ENCODE results near the gene MOB3B. TPM values are rescaled to one million over a fixed set of nuclear protein-coding genes. Genes with fewer than 3 reads are reported as not detected.

MOB3B gene
- total RNA-seq (2021; fragmentation: NEBNext Ultra II Directional; extraction: Animal tissue kit (Norgen Biotek cat#: 25700)): not detected
- long read RNA-seq: 0 reads

DNA sequence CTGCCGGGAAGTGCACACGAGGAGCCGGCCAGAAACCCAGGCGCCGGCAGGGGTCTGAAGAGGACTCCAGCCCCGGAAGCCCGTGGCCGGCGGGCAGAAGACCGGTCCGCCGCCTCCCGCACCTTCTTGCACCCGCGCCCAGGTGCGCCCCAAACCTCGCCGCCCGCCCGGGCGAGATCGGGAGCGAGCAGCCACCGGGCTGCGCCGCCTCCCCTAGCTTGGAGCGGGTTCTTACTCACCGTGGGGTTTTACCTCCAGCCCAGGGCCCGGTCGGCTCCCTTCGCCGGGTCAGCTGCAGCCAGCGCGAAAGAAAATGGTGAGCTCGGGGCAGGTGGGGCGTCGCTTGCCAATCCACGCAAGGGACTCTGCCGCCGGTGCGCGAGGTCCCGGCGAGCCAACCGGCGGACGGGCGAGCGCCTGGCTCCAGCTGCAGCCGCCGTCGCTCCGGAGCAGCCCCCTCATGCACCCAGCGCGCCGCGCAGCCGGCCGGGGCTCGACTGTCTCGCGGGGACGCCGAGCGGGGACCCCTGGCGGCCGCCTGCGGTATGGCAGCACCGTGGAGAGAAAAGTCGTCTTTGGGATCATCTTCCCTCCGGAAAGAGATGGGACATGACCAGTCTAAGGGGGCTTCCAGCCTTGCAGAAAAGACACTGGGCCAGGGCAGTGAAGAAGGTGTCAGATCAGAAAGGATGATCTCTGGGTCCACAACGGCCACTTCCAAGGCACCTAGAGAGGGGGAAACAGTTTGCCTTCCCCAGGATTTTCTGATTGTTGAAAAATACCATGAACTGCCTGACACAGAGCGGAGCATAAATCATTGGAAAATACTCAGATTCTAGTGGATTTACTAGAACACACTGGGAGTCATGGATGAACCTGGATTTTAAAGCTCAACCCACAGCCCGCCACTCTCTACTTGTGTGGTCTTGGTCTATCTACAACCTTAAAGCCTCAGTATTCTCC, at the start of gene MOB3B:
Gene MOB3B (minus strand): TSS at position 499 of the 963 bp plus-strand sequence. CDS start 74,264 bp downstream, outside the sequence.
- Mint-ChIP-seq H3K9me3 (no peaks in the 10 kb centered on the region), H3K4me1 (ENCODE audit: low read depth) (peaks cover 5% of the 10 kb centered on the region; the same call in 1 of the 2 replicates), H3K4me3 (peak within 1 kb of the TSS; percentile 76), H3K27ac (no peak within 1 kb of the TSS), H3K27me3 (ENCODE audit: insufficient read depth) (peaks cover 44% of the 10 kb centered on the region), H3K36me3 (ENCODE audit: low read depth) (no peaks in the 10 kb centered on the region)
- DNase-seq: peak; percentile 41
- TF ChIP-seq, protein P1, sequence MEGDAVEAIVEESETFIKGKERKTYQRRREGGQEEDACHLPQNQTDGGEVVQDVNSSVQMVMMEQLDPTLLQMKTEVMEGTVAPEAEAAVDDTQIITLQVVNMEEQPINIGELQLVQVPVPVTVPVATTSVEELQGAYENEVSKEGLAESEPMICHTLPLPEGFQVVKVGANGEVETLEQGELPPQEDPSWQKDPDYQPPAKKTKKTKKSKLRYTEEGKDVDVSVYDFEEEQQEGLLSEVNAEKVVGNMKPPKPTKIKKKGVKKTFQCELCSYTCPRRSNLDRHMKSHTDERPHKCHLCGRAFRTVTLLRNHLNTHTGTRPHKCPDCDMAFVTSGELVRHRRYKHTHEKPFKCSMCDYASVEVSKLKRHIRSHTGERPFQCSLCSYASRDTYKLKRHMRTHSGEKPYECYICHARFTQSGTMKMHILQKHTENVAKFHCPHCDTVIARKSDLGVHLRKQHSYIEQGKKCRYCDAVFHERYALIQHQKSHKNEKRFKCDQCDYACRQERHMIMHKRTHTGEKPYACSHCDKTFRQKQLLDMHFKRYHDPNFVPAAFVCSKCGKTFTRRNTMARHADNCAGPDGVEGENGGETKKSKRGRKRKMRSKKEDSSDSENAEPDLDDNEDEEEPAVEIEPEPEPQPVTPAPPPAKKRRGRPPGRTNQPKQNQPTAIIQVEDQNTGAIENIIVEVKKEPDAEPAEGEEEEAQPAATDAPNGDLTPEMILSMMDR (IDR thresholded peaks at IDR 0.05): peak; percentile 98

DNA sequence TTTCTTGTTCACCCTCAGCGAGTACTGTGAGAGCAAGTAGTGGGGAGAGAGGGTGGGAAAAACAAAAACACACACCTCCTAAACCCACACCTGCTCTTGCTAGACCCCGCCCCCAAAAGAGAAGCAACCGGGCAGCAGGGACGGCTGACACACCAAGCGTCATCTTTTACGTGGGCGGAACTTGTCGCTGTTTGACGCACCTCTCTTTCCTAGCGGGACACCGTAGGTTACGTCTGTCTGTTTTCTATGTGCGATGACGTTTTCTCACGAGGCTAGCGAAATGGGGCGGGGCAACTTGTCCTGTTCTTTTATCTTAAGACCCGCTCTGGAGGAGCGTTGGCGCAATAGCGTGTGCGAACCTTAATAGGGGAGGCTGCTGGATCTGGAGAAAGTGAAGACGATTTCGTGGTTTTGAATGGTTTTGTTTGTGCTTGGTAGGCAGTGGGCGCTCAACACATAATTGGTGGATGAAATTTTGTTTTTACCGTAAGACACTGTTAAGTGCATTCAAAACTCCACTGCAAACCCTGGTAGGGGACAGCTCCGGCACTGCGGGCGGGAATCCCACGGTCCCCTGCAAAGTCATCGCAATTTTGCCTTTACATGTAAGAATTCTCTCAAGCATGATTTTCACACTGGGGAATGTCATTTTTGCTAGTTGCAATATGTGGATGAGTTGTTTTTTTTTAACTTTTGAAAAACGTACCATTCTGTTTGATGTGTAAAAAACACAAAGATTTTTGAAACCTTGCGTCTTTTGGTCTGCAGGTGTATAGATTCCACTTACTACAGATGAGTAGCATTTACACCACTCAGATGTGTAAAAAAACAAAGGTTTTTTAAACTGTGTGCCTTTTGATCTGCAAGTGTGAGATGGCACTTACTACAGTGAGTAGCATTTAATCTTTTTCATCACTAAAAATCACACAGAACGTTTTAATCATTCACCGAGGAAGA, 44.3 kb upstream of the MOB3B start:
- peaks cover 4% of the 10 kb centered on the region; the same call in 1 of the 2 replicates for H3K27me3 Mint-ChIP-seq (ENCODE audit: insufficient read depth)
- peak overlapping the region; percentile 90 for H3K4me3 Mint-ChIP-seq
- no peaks in the 10 kb centered on the region for H3K9me3 Mint-ChIP-seq
- peak overlapping the region; percentile 96 for H3K27ac Mint-ChIP-seq
- peaks cover 21% of the 10 kb centered on the region for H3K4me1 Mint-ChIP-seq (ENCODE audit: low read depth)
- TF ChIP-seq, protein P1 (IDR thresholded peaks at IDR 0.05): no peak
- DNase-seq: peak; percentile 99
- H3K36me3 Mint-ChIP-seq (ENCODE audit: low read depth): no peaks in the 10 kb centered on the region

DNA sequence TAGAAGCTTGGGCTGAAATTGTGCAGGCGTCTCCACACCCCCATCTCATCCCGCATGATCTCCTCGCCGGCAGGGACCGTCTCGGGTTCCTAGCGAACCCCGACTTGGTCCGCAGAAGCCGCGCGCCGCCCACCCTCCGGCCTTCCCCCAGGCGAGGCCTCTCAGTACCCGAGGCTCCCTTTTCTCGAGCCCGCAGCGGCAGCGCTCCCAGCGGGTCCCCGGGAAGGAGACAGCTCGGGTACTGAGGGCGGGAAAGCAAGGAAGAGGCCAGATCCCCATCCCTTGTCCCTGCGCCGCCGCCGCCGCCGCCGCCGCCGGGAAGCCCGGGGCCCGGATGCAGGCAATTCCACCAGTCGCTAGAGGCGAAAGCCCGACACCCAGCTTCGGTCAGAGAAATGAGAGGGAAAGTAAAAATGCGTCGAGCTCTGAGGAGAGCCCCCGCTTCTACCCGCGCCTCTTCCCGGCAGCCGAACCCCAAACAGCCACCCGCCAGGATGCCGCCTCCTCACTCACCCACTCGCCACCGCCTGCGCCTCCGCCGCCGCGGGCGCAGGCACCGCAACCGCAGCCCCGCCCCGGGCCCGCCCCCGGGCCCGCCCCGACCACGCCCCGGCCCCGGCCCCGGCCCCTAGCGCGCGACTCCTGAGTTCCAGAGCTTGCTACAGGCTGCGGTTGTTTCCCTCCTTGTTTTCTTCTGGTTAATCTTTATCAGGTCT, 43.5 kb upstream of the MOB3B start, which contains the start of gene C9orf72:
Gene C9orf72 (minus strand): TSS at position 564 of the 716 bp plus-strand sequence. CDS start 6,361 bp downstream, outside the sequence.
- no peaks in the 10 kb centered on the region for H3K9me3 Mint-ChIP-seq
- H3K4me3 Mint-ChIP-seq: peak within 1 kb of the TSS; percentile 90
- TF ChIP-seq, protein P1 (IDR thresholded peaks at IDR 0.05): peak; percentile 17; the same call in 1 of the 2 replicates
- peaks cover 3% of the 10 kb centered on the region; the same call in 1 of the 2 replicates for H3K27me3 Mint-ChIP-seq (ENCODE audit: insufficient read depth)
- peak; percentile 51 for DNase-seq
- H3K4me1 Mint-ChIP-seq (ENCODE audit: low read depth): peaks cover 21% of the 10 kb centered on the region
- H3K27ac Mint-ChIP-seq: peak within 1 kb of the TSS; percentile 96
- H3K36me3 Mint-ChIP-seq (ENCODE audit: low read depth): no peaks in the 10 kb centered on the region

DNA sequence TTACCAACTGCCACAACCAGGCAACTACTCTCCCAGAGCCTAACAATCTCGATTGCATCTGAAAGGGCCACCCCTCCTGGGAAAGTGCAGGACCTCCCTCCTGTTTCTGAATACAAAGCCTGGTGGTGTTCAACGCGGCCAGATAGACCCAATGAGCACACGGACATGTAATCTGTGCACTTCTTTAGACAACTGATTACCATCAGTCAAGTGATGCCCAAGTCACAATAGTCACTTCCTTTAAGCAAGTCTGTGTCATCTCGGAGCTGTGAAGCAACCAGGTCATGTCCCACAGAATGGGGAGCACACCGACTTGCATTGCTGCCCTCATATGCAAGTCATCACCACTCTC, 42.9 kb upstream of the MOB3B start:
- peak; percentile 43 for DNase-seq
- H3K4me3 Mint-ChIP-seq: peak overlapping the region; percentile 90
- TF ChIP-seq, protein P1 (IDR thresholded peaks at IDR 0.05): no peak
- H3K9me3 Mint-ChIP-seq: no peaks in the 10 kb centered on the region
- H3K27me3 Mint-ChIP-seq (ENCODE audit: insufficient read depth): peaks cover 3% of the 10 kb centered on the region; the same call in 1 of the 2 replicates
- no peaks in the 10 kb centered on the region for H3K36me3 Mint-ChIP-seq (ENCODE audit: low read depth)
- H3K4me1 Mint-ChIP-seq (ENCODE audit: low read depth): peaks cover 21% of the 10 kb centered on the region
- H3K27ac Mint-ChIP-seq: peak overlapping the region; percentile 96

All from HFFc6 (cell line).